Keratinocyte (primary cell): ENCODE results near the gene L1CAM. TPM values are rescaled to one million over a fixed set of nuclear protein-coding genes. Genes with fewer than 3 reads are reported as not detected.

Source experiments
- DNase-seq: peaks from one replicate; pipeline ENCODE4 v3.0.0-alpha.2; 2011; ENCODE audit warnings: low read depth, missing footprints, low spot score
- FAIRE-seq: peaks from 2 replicates; lab custom pipeline; 2011; peaks lifted over from hg19 to GRCh38; lab: Jason Lieb, UNC
- H2AFZ ChIP-seq: 2 replicates; pipeline ENCODE4 v1.6.0; 2012; ENCODE audit warnings: low read length, control low read depth, inconsistent platforms; ENCODE audit not compliant: control insufficient read depth
- H3K27ac ChIP-seq: 2 replicates; pipeline ENCODE4 v1.5.1; 2011; ENCODE audit warnings: low read length; ENCODE audit not compliant: control insufficient read depth, insufficient read depth
- H3K27me3 ChIP-seq: 3 replicates; pipeline ENCODE4 v1.6.0; 2011; ENCODE audit warnings: low read length; ENCODE audit not compliant: control insufficient read depth, insufficient read depth; ENCODE audit errors: extremely low read depth
- H3K36me3 ChIP-seq, 2 experiments: 2 replicates in 1 of 2; 3 replicates in 1 of 2; pipeline ENCODE4 v1.5.1; 2011; ENCODE audit warnings: low read length in 2 of 2, mild to moderate bottlenecking in 1 of 2; ENCODE audit not compliant: control insufficient read depth in 2 of 2, insufficient read depth in 2 of 2; ENCODE audit errors: extremely low read depth in 1 of 2
- H3K4me1 ChIP-seq: 3 replicates; pipeline ENCODE4 v1.5.1; 2011; ENCODE audit warnings: low read length; ENCODE audit not compliant: control insufficient read depth, insufficient read depth; ENCODE audit errors: extremely low read depth
- H3K4me2 ChIP-seq: 3 replicates; pipeline ENCODE4 v1.6.0; 2011; ENCODE audit warnings: low read depth, low read length; ENCODE audit not compliant: control insufficient read depth, insufficient read depth; ENCODE audit errors: extremely low read depth
- H3K4me3 ChIP-seq, 3 experiments: fragments of 200-600 bp in 1 of 3; sonication (generic) in 1 of 3; 2 replicates in 2 of 3; 3 replicates in 1 of 3; pipeline ENCODE4 v1.5.1; 2011 to 2016; ENCODE audit warnings: low read length in 3 of 3, mild to moderate bottlenecking in 3 of 3, control low read depth in 2 of 3, inconsistent platforms in 1 of 3, low read depth in 1 of 3, mixed read lengths in 1 of 3, mixed run types in 1 of 3, moderate library complexity in 1 of 3; ENCODE audit not compliant: control insufficient read depth in 2 of 3, insufficient read depth in 2 of 3; ENCODE audit errors: extremely low read depth in 1 of 3
- H3K79me2 ChIP-seq: 2 replicates; pipeline ENCODE4 v1.6.0; 2012; ENCODE audit warnings: low read length; ENCODE audit not compliant: control insufficient read depth, insufficient read depth
- H3K9ac ChIP-seq: 3 replicates; pipeline ENCODE4 v1.6.0; 2011; ENCODE audit warnings: low read length; ENCODE audit not compliant: control insufficient read depth, insufficient read depth; ENCODE audit errors: extremely low read depth
- H3K9me1 ChIP-seq: 3 replicates; pipeline ENCODE4 v1.6.0; 2011; ENCODE audit warnings: low read length; ENCODE audit not compliant: control insufficient read depth, insufficient read depth; ENCODE audit errors: extremely low read depth
- H3K9me3 ChIP-seq: 2 replicates; pipeline ENCODE4 v1.5.1; 2012; ENCODE audit warnings: low read depth, low read length; ENCODE audit not compliant: control insufficient read depth
- H4K20me1 ChIP-seq: 3 replicates; pipeline ENCODE4 v1.6.0; 2011; ENCODE audit warnings: low read length; ENCODE audit not compliant: control insufficient read depth, insufficient read depth; ENCODE audit errors: extremely low read depth
- EZH2 ChIP-seq: IDR thresholded peaks from one replicate; pipeline ENCODE4 v1.6.1; 2012; ENCODE audit warnings: inconsistent platforms, mild to moderate bottlenecking, low read length, moderate library complexity
- dilution Hi-C: fragments of 300-500 bp; cut with MboI; formaldehyde crosslinking; loops from one replicate; pipeline ENCODE4 v1.7.0; 2020; ENCODE audit warnings: low sequenced_read_pairs; ENCODE audit not compliant: extremely low pct_ligation_motif_present
- polyA plus RNA-seq, 5 experiments: library from polyadenylated mRNA; depleted of rRNA in 3 of 5; stranded (reverse) in 3 of 5; stranded (forward) in 1 of 5; unstranded in 1 of 5; fragments of >200 nt; gene quantifications; 1 replicate in 1 of 5; 2 replicates in 3 of 5; 3 replicates in 1 of 5; pipeline versions ENCODE4 v1.2.1 to v1.2.3, GENCODE V29; 2011 to 2012; ENCODE audit warnings: missing spikeins in 2 of 5, low read depth in 1 of 5, low replicate concordance in 1 of 5
- TF ChIP-seq, protein P1 (sequence below), 3 experiments: IDR thresholded peaks in 1 of 3; conservative IDR thresholded peaks in 1 of 3; optimal IDR thresholded peaks in 1 of 3; 2 replicates in 2 of 3; 3 replicates in 1 of 3; pipeline versions ENCODE3 to v1.5.1; 2011; ENCODE audit warnings: low read length in 3 of 3, mild to moderate bottlenecking in 3 of 3, moderate library complexity in 2 of 3, control low read depth in 1 of 3, inconsistent platforms in 1 of 3; ENCODE audit not compliant: insufficient read depth in 2 of 3; ENCODE audit errors: extremely low read depth in 1 of 3

Gene L1CAM
- polyA plus RNA-seq, 1 donor (not counting 4 experiments of a cell fraction or from before 2014, with no cell fraction given), result 18.2 TPM

DNA sequence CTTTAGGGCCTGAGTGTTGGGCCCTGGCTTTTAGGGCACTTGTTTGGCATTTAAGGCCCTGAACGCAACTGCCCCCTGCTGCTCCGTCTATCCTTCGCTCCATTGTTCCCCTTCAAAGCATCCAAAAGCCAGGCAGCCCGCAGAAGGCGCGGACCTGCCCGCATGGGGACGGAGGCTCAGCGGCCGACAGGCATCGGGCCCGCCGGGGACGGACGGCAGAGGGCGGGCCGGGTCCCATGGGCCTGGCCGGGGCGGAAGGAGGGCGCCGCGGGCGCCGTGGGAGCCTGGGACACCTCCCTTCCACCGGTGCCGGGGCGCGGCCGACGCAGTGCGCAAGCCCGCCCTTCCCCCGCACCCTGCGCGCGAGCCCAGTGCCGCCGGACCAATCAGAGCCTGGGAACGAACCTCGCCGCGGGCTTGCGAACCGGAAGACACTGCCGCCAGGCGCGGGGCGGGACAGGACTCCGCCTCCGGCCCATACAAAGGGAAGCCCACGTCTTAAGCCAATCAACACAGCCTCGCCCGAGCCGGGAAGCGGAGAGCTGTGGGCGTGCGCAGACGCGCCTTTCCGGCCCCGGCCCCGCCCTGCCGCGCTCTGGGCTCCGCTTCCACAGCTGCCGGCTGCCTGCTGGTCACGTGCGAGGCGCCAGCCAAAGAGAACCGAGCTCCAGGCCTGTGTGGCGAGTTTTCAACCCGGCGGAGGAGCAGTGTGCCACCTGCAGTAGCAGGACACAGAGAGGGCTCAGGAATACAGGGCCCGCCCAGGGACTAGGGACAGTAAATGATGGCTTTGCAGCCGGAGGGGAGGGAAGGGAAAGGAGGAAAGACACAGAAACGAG lies 42.2 kb upstream of the L1CAM start:
- dilution Hi-C loops, result no loop called here
- Histone ChIP-seq H3K9me1 (no peaks in the 10 kb centered on the region), H3K4me3 (peak overlapping the region; percentile 41 to 79 (median 62)), H3K4me1 (peaks cover 11% of the 10 kb centered on the region), H3K9ac (peak overlapping the region; percentile 84), H4K20me1 (no peaks in the 10 kb centered on the region), H3K4me2 (peak overlapping the region; percentile 88), H2AFZ (no peak overlapping the region), H3K27ac (peak overlapping the region; percentile 78), H3K27me3 (no peaks in the 10 kb centered on the region), H3K9me3 (no peaks in the 10 kb centered on the region), H3K79me2 (peaks cover 13% of the 10 kb centered on the region), H3K36me3 (peaks cover 6 to 9% of the 10 kb centered on the region in 2 experiments)
- no peak for TF ChIP-seq EZH2
- TF ChIP-seq, protein P1, sequence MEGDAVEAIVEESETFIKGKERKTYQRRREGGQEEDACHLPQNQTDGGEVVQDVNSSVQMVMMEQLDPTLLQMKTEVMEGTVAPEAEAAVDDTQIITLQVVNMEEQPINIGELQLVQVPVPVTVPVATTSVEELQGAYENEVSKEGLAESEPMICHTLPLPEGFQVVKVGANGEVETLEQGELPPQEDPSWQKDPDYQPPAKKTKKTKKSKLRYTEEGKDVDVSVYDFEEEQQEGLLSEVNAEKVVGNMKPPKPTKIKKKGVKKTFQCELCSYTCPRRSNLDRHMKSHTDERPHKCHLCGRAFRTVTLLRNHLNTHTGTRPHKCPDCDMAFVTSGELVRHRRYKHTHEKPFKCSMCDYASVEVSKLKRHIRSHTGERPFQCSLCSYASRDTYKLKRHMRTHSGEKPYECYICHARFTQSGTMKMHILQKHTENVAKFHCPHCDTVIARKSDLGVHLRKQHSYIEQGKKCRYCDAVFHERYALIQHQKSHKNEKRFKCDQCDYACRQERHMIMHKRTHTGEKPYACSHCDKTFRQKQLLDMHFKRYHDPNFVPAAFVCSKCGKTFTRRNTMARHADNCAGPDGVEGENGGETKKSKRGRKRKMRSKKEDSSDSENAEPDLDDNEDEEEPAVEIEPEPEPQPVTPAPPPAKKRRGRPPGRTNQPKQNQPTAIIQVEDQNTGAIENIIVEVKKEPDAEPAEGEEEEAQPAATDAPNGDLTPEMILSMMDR (optimal IDR thresholded peaks at IDR 0.05 in 1 of 3, IDR thresholded peaks at IDR 0.05 in 1 of 3, conservative IDR thresholded peaks at IDR 0.05 in 1 of 3; ENCODE audit: extremely low read depth in 1 of 3, insufficient read depth in 2 of 3, low read length in 3 of 3), result no peak
- DNase-seq (peak; percentile 84), FAIRE-seq (peak; percentile 9)

DNA sequence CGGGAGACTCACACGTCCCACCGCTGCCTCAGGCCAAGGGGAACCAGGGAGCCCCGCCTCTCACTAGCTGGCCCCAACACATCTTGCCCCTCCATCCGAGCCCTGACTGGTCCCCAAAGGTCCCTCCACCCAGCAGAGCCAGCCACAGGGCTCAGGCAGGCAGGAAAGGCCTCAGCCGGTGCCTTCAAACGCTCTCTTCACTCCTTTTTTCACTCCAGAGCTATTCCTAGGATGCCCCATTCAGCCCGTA lies 41.6 kb upstream of the L1CAM start:
- H3K9me3 ChIP-seq, result no peaks in the 10 kb centered on the region

More for the DNA sequence above, 41.6 kb upstream of the L1CAM start:
- dilution Hi-C loops, result no loop called here
- Histone ChIP-seq H3K27me3 (no peaks in the 10 kb centered on the region), H3K9ac (peak overlapping the region; percentile 84), H3K9me1 (no peaks in the 10 kb centered on the region), H3K79me2 (peaks cover 8% of the 10 kb centered on the region), H2AFZ (no peak overlapping the region), H3K36me3 (peaks cover 6 to 8% of the 10 kb centered on the region in 2 experiments), H3K4me3 (peak overlapping the region; percentile 41 to 79 (median 62)), H3K4me2 (peak overlapping the region; percentile 88), H3K4me1 (peaks cover 11% of the 10 kb centered on the region), H4K20me1 (no peaks in the 10 kb centered on the region), H3K27ac (peak overlapping the region; percentile 78)
- FAIRE-seq, result no peak
- TF ChIP-seq, protein P1 (optimal IDR thresholded peaks at IDR 0.05 in 1 of 3, IDR thresholded peaks at IDR 0.05 in 1 of 3, conservative IDR thresholded peaks at IDR 0.05 in 1 of 3; ENCODE audit: extremely low read depth in 1 of 3, insufficient read depth in 2 of 3, low read length in 3 of 3), result no peak
- TF ChIP-seq EZH2, result no peak
- no peak for DNase-seq
